GM21717 (cell line): ENCODE data around the gene CADM2.
"Not testable (repeated sequence)": the region's sequence is repeated elsewhere in the genome, so short reads cannot be mapped to it uniquely, and the experiment has no call there.

Source experiments
- ATAC-seq: cut with Tn5 transposase; IDR thresholded peaks from one replicate; pipeline ENCODE4 v1.9.1; 2021; ENCODE audit warnings: mild to moderate bottlenecking, moderate library complexity; ENCODE audit not compliant: unreplicated experiment

The CADM2 gene

GRCh38 chr3:85631070-85631469 lies 672.3 kb downstream of the CADM2 start:
- ATAC-seq = no peak

DNA sequence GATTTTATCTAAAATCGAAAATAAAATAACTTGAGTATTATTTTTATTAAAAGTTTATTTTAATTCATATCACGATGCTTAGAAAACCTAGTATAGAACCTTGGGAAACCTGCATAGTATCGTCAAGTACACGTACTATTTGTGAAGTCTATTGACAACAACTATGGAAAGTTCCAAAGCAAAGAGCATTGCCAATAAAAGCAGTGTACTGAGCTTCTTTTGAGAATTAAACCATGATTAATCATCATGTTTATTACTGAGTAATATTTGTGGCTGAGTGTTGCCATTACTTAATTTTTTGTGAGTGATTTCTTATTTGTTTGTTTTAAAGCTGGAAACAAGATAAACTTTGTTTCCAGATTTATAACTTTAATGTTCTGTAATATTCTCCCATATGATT lies 674.1 kb downstream of the CADM2 start:
- ATAC-seq = no peak

- ATAC-seq = no peak
Measured at GRCh38 chr3:85652360-85652759, 693.6 kb downstream of the CADM2 start.

GRCh38 chr3:85660451-85660850 lies 701.7 kb downstream of the CADM2 start:
- no peak for ATAC-seq

DNA sequence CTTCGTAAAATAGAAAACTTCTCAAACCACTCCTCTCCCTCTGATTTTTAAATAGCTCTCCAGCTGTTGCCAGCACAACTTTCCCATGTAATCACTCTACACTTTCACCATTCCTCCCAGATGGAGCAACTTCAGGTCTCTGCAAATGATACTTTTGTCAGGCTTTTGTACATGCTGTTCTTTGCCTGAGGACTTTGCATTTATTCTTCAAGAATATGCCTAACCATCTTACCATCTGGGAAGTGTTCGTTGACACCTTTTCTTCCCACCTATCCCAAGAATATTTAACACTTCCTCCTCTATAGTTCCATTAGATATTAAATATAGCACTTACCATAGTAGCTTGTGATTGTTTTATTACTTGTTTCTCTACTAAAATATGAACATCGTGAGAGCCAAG lies 703.7 kb downstream of the CADM2 start:
- no peak for ATAC-seq

GRCh38 chr3:85667744-85668143 lies 709.0 kb downstream of the CADM2 start:
- ATAC-seq = no peak

GRCh38 chr3:85670634-85671205 lies 711.9 kb downstream of the CADM2 start:
- no peak for ATAC-seq

DNA sequence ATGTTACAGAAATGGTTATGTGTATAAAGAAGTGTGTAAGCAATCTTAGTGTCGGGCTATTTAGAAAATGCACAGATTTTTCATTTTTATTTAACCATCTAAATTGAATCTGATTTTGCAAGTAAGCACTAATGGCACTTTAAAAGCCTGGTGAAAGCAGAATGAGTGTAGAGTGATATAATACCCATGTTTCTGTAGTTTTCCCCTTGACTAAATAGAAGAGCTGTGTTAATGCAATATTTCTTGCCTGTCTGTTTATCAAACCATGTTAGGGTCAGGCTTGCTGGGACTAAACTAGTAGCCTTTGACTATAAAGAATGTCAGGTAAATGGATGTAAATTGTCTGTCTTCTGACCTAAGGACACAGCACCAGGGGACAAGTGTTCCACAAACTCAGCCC lies 714.0 kb downstream of the CADM2 start:
- ATAC-seq = no peak

- no peak for ATAC-seq
Measured at GRCh38 chr3:85678713-85679112, 719.9 kb downstream of the CADM2 start.

GRCh38 chr3:85681906-85682305 lies 723.1 kb downstream of the CADM2 start:
- ATAC-seq = no peak

- no peak for ATAC-seq
Measured at GRCh38 chr3:85691196-85691595, 732.4 kb downstream of the CADM2 start.

- ATAC-seq = no peak
Measured at GRCh38 chr3:85697156-85697555, 738.4 kb downstream of the CADM2 start.

DNA sequence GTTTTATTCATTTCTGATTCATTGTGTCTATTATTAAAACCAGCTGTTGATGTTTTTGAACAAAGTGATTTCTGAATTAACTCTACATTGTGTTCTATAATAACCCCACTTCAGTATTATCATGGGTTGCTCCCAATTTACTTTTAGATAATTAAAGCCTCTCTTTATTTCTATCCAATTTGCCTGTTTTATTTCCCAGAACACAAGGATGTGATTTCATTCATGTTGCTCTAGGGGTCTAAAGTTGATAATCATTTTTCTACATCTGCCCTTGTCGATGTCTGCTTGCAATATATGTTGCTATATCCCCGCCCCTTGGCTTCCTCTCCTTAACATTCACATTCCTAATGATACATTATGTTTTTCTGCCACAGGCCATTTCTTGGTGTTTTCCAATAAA lies 747.3 kb downstream of the CADM2 start:
- ATAC-seq = no peak

GRCh38 chr3:85708325-85708724 lies 749.5 kb downstream of the CADM2 start:
- ATAC-seq = not testable (repeated sequence)

DNA sequence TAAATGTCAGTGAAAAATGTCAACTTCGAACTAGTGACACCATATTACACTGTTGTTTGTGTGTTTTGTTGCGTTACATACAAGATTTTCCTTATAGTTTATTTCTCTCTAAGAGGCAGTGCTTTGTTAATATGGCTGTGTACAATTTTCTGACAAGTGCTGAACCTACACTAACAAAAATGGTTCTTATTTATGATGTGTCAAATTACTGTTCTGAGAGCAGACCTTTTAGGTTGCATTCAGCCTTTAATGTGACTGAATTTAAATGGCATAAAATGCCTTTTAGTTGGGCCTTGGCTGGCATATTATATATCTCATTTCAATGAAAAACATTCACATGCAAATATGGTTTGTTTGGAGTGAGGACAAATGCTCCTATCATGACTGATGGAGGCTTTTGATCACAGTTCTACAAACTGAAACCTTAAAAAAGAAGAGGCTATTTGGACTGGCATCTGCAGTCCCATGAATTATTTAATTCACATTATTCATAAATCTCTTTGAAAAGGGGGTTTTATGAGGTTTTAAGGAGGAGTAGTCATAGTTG lies 750.6 kb downstream of the CADM2 start:
- no peak for ATAC-seq

GRCh38 chr3:85710490-85710889 lies 751.7 kb downstream of the CADM2 start:
- no peak for ATAC-seq

GRCh38 chr3:85721409-85722145 lies 762.8 kb downstream of the CADM2 start:
- no peak for ATAC-seq

GRCh38 chr3:85725809-85726208 lies 767.0 kb downstream of the CADM2 start:
- no peak for ATAC-seq

- no peak for ATAC-seq
Measured at GRCh38 chr3:85726241-85726640, 767.5 kb downstream of the CADM2 start.

GRCh38 chr3:85737846-85738245 lies 779.1 kb downstream of the CADM2 start:
- ATAC-seq = no peak

DNA sequence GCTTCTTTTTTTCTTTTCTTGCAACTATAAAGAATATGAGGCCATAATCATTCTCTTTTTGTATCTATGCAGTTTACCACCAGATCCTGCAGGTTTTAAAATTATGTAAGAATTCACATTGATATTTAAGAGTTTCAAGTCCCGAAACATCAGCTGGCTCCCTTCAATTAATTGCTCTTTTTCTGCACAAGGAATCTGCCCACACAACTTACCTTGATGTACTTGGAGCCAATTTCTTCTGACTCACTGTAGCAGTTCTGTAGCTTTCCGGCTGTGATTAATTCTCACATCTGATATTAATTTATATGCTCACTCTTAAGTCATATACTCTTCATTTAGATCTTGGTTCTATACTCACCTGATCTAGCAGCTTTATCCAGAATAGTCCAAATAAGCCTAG lies 781.8 kb downstream of the CADM2 start:
- no peak for ATAC-seq

DNA sequence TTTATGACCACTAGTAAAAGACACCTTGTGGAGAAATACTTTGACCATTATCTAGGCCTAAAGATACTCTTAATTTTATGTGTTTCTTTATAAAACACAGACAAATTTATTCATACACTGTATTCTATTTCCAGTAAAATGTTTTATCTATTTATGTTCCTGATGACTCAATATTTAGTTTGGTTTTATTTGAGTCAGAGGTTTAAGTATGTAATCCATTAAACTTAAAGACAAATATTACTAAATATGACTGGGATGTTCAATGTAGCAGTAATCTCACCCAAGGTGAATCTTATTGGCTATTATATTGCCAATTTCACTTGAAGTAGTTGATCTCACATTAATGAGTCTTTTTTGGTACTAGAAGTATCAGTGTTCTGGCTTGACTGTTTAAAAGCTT lies 799.7 kb downstream of the CADM2 start:
- ATAC-seq = no peak

DNA sequence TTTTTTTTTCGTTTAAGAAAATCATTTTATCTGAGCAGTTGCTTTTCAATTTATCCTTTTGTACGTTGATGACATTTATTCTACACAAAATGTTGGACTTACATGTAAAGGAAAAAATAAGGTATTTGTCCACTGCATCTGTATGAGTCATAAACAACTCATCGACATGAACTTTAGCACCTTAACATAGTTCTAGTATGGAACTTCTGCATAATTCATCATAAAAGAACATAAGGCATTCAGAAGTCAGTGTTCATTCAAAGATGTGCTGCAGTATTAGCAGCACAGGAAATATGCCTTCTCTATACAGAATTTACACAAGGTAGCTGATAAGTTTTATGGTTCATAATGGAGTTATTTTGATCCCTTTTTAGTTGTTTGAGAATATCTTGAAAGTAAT lies 801.6 kb downstream of the CADM2 start:
- ATAC-seq = no peak
